HG03442 (cell line): ENCODE data around the gene EPAS1.

Experiments
- ATAC-seq: cut with Tn5 transposase; IDR thresholded peaks from one replicate; pipeline ENCODE4 v1.9.1; 2021; ENCODE audit warnings: mild to moderate bottlenecking, moderate library complexity; ENCODE audit not compliant: unreplicated experiment

The EPAS1 gene

DNA sequence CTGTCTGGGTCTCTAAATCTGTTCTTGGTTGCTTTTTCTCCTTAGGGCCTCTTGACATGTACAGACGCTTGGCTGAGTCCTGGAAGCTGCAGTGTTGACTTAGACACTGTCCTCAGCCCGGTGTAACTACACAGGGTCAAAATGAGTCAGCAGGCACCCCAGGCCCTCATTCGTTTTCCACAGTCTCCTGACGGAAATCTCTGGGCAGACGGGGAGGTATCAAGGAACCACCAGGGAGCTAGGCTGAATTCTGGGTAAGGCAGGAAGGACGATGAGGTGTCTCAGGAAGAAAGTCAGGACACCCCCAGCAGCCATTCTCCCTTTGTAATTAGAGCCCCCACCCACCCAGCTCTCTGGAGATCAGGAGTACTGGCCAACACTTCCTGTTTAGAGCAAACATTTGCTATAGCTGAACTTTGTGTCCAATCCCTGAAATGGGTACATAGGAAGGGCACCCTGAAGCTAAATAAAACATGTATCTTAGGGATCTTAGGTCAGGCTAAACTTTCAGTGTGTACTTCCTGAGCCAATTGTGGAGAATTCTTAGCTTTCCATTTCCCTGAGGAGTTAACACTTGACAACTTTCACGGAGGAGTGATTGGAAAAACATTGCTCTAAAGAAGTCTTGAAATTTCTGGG, 23.9 kb upstream of the EPAS1 start:
- no peak for ATAC-seq

DNA sequence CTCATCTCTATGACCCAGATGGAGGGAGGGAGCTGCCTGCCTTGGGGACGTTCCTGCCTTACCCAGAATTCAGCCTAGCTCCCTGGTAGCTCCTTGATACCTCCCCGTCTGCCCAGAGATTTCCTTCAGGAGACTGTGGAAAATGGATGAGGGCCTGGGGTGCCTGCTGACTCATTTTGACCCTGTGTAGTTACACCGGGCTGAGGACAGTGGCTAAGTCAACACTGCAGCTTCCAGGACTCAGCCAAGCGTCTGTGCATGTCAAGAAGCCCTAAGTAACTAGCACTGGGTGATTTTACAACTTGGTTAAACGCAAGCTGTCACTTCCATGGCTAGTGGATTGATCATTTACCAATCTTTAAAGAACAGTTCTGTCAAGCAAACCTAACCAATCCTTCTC, 23.3 kb upstream of the EPAS1 start:
- no peak for ATAC-seq

DNA sequence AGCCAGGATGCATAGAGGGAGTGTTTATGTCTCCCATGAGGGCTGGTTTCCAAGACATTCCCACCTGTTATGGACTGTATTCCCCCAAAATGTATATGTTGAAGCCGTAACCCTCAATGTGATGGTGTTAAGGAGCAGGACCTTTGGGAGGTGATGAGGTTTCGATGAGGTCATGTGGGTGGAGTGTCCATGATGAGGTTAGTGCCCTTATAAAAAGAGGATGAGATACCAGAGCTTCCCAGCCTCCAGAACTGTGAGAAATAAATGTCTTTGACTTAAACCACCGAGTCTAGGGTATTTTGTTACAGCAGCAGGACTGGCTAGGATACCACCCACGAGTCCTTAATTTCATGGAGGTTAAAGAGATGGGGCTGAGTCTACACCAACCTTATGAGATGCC, 22.6 kb upstream of the EPAS1 start:
- ATAC-seq: no peak

DNA sequence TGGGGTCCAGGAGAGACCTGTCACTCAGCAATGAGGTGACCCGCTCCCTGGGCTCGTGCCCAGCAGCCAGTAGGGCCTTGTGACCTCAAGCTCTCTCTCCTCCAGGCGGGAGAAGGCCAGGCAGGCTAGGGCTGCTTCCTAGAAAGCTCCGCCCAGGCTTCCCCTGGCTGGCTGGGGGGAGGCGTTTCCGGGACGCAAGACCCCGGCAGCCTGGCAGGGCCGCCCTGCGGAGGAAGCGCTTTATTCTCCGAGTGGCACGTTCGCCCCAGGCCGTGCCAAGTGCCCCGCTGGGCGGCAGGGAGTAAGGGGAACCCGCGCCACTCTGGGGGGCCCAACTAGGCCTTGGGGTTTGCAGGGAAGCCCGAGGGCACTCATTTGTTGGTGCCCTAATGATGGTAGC, 21.2 kb upstream of the EPAS1 start:
- no peak for ATAC-seq

DNA sequence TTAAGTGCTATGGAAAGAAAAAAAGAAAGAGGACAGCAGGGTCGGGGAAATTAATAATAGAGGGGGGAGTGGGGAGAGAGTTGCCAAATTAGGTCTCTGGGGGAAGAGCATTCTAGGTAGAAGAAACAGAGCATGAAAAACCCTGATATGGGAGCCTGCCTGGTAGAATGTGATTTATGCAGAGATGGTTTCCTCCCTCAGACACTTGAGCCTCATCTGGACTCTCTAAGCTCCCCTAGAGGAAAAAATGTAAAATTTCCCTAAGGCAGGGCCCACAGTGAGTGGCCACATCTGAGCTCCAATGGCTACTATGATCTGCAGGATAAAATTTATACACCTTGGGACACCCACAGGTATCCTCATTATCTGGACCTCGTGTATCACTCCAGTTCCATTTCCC, 20.6 kb upstream of the EPAS1 start:
- no peak for ATAC-seq

DNA sequence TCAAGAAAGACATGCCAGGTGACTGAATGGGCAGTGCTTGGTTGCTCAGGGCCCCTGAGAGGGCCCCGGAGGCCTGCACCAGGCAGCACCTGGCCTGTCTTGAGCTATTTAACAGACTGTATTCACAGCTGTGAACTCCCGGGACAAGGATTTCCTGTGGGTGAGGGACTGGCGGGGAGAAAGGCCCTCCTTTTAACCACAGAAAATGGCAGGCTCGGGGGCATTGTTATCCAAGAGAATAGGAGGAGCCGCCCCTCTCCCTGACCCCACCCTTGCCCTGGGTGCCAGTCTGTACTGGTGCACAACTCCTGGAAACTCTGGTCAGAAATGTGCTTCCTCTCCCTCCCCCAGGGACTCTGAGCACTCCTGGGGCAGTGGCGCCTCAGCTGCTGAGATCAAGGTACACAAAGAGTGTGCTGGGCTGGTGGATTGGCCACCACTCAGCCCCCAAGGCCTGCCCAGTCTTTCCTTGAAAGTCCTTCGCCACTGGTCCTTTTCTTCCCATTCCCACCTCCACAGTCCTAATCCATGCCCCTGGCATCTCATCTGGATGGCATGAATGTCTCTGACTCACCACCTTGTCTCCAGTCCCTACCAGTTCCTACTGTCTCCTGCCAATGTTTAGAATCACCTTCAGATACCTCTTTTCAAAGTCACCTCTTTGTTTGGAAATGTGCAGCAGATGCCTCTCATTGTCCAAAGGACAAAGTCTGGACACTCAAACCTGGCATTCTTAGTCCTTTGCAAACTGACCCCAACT, 19.6 kb upstream of the EPAS1 start:
- ATAC-seq: no peak

DNA sequence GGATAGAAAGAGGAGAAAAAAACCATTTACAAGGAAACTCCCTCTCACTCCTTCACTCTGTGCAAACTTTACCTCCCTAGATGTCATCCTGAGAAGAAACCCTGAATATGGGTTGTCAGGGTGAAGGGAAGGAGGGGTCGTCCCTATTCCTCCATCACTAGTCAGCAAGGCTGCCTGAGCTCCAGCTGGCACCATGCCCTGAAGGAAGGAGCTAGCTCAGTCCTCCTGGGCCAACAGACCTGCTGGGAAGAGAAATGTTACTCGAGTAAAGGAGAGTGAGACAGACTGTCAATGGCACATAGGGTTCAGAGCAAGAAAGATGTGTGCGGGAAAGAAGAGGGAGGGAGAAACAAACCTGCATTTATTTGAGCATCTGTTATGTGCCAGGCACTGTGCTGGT, 18.3 kb upstream of the EPAS1 start:
- no peak for ATAC-seq

DNA sequence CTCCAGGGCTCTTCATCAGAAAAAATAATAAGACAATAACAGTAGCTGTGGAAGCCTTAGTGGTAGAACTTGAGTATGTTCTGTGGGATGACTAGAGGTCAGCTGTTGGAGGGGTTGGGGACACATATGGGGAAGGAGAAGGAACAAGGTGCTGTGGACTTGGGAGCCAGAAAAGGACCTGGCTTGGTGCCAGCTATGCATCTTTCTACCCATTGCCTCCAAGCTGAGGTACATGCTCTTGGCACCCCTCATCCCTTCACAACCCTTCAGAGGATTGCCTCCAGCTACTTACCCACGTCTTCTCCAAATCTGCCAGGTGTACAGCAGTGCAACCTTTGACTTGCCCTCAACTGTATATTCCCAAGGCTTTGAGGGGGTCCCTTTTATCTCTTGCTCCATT, 15.3 kb upstream of the EPAS1 start:
- no peak for ATAC-seq

DNA sequence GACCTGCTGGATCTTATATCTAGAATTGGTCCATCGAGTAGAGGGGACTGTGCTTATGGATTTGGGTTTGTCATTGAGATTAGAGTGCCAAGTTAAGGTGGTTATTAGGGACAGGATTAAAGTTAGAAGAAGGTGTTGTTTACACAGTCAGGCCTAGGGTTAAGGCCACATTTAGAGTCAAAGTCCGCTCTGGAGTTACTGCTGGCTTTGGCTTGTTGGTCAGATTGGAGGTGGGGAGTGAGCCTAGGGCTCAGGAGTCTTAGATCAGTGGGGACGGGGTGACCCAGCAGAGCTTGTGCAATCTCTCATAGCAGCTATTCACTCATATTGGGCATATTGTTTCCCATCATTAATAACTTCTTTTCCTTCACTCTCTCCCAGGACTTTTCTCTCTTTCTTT, 13.5 kb upstream of the EPAS1 start:
- no peak for ATAC-seq

DNA sequence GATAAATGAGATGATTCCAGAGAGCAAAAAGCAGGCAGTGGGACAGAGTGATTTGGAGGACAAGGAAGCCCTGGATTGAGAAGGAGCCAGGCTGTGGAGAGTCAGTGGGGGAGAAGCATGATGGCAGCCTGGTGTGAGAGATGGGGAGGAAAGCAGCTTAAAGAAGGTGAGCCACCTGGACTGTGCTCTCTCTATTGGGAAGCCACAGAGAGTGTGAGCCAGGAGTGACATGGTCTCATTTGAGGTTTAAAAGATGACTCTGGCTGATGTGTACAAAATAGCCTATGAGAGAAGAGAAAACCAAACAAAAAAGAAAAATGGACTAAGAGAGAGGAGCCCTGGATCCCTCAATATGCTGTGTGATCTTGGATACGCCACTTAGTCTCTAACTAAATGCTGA, 12.9 kb upstream of the EPAS1 start:
- no peak for ATAC-seq

DNA sequence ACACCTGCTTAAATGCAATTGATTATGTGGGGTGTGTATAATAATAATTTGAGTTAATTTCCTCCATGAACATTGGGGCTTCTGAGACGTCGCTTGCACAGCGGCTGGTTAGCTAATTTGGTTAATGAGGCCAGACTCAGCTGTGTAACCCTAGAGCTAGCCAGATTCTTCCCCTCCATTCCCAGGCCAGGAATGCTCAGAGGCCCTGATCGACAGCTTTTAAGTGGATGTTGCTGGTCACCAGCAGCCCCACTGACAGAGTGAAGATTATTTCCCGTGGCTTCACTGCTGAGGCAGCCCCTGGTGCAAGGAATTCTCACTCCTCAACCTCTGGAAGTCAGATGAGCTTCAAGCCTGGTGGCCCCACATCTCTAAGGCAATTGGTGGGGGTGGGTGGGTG, 12.4 kb upstream of the EPAS1 start:
- no peak for ATAC-seq

DNA sequence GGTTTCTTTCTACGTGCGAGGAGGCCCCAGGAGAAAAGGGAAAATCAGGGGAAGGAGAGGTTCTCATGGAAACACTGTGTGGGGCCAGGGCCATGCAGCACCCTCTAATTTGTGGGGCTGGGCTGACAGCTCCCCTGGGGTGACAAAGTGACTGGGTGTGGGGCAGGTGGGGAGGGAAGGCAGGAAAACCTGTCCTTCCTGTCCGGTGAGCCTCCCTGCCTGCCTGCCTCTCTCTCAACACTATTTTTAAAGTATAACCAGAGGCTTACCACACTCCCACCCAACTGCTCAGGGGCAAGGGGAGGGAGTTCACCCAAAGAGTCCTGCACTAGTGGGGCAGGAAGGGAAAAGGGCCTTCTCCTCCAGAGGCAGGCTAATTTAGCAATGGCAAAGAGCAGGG, 10.5 kb upstream of the EPAS1 start:
- no peak for ATAC-seq

DNA sequence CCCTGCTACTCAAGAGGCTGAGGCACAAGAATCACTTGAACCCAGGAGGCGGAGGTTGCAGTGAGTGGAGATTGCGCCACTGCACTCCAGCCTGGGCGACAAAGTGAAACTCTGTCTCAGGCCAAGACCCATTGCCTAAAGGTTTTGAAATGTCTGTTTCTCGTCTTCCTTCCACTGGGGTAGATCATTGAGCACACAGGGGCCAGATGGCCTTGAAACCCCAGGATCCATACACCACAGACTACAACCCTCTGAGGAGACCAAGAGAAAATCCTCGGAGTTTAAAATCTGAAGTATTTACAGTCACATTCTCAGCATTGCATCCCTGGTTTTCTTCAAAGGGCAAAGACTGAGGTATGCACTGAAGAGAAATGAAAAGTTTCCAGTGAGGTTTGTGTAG, 7.1 kb upstream of the EPAS1 start:
- no peak for ATAC-seq

DNA sequence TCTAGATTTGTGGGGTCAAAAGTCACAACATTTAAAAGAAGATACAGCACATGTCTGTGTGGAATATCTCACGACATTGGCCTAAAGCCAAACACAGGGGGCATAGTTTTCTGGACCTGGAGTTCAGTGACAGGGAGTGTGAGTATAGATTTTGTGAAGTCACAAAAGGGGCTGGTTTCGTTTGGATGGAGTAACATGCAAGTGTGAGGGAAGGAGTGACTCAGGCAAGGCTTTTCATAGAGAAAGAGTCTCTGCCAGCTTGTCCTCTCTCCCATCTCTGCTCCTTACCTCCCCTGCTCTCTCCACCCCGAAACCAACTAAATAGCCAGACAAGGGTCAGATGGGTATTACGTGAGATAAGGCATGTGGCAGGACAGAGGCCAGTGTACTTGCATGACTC, 3.7 kb upstream of the EPAS1 start:
- no peak for ATAC-seq

DNA sequence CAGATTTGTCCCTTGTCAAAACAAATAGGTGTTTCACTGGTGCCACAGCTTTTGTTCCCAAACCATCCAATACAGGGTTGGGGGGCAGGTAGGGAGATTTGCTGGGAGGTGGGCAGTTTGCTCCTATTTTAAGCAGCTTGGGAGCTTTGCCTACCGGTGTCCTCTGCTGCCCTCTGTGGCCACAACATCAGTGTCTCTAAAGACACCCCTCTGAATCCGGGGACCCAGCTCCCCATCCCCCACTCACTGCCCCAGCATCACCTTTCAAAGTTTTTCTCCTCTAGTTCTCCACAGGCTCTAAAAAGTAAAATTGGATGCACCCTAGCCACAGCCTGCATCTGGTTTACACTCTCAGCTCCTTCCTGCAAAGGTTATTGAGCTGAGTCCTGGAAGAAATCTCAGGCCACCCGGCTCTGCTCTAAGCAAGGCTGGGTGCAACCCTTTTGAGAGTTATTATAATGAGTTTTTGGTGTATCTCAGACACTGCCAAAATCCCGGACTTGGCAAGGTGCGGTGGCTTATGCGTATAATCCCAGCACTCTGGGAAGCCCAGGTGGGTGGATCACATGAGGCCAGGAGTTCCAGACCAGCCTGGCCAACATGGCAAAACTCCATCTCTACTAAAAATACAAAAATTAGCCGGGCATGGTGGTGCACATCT, 2.9 kb upstream of the EPAS1 start:
- no peak for ATAC-seq

DNA sequence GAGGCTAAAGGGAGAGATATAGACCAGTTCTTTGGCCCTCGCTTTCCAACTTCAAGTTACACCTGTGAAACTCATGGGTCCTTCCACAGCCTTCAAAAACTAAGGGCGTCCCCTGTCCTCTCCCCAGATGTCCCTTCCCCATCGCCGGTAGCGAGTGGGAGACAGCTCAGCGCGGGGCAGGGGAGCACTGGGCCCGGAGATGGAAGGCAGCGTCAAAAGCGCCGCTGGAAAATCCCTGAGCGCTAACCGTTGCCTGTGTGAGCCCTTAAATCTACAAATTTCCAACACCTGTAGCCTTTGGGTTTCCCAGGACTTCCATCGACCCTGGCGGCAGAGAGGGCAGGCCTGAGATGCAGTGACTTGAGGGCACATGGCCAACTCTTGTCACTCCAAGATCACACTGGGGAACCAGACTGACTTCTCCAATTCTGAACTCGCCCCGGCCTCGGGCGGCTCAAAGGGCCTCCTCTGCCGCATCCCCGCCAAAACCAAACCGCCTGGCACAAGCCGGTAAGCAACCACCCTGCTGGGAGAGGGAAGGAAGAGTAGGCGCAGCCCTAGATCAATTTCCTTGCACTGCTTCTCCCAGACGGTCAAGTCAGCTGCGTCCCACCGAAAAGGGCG, 879 bp upstream of the EPAS1 start:
- ATAC-seq: peak; percentile 4

DNA sequence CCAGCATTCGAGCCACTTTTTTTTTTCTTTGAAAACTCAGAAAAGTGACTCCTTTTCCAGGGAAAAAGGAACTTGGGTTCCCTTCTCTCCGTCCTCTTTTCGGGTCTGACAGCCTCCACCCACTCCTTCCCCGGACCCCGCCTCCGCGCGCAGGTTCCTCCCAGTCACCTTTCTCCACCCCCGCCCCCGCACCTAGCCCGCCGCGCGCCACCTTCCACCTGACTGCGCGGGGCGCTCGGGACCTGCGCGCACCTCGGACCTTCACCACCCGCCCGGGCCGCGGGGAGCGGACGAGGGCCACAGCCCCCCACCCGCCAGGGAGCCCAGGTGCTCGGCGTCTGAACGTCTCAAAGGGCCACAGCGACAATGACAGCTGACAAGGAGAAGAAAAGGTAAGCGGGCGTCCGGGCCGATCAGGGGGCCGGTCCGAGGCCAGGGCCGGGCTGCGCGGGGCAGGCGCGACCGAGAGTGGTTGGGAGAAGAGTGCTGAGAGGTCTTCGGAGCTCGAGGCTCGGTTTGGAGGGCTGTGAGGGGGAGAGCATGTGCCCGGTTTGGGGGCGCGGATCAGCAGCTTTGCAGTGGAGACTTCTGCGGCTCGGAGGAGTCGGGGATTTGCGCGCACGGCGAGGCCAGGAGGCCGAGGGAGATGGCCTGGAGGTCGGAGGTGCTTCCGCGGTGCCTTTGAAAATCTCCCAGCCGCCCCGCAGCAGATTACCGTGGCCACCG, 502 bp downstream of the EPAS1 start:
- ATAC-seq: peak; percentile 18

DNA sequence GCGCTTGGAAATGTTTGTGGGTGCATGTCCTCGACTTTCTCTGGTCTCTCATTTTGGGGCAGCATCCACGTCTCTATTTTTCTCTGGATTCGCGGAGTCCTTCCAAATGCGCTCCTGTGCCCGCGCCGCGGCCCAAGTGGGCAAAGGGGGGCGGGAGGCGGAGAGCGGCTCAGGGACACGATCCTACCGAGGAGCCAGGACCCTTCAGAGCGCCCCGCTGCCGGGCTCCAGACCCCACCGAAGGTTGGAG, 990 bp downstream of the EPAS1 start:
- no peak for ATAC-seq

DNA sequence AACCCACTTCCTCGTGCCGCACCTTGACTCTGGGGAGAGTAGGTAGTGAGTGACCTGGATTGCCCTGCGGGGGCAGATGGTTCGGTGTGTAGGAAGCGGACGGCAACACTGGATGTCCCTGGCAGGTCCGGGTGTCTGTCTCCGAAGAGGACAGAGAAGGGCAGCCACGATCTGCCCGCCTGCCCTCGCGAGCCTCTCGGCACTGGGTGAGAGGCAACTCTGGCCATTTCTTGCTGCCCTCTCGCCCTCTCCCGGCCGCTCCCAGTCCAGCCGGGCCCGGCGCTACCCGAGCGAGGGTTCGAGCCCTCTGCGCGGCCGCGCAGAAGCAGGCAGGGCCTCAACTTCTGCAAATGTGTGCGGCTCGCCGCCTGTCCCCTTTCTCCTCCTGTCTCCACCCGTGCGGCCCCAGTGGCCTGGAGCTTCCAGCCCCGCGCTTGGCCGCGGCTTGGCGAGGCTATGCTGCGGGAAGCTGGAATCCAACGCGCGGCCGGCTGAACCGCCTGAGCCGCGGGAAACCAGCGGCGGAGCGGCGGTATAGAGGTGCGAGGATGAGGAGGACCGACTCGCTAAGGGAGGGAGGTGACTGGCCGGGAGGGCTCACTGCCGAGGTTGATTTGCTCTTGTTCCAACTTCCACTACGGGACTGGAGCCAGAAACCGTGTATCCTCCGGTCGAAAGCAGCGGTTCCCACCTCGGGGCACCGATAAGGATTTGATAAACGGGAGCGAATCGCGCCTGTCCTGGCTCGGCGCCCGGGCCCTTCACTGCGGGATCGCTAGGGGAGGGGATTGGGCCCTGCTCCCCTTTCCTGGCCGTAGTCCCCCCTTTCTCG, 1.5 kb downstream of the EPAS1 start:
- ATAC-seq: no peak

DNA sequence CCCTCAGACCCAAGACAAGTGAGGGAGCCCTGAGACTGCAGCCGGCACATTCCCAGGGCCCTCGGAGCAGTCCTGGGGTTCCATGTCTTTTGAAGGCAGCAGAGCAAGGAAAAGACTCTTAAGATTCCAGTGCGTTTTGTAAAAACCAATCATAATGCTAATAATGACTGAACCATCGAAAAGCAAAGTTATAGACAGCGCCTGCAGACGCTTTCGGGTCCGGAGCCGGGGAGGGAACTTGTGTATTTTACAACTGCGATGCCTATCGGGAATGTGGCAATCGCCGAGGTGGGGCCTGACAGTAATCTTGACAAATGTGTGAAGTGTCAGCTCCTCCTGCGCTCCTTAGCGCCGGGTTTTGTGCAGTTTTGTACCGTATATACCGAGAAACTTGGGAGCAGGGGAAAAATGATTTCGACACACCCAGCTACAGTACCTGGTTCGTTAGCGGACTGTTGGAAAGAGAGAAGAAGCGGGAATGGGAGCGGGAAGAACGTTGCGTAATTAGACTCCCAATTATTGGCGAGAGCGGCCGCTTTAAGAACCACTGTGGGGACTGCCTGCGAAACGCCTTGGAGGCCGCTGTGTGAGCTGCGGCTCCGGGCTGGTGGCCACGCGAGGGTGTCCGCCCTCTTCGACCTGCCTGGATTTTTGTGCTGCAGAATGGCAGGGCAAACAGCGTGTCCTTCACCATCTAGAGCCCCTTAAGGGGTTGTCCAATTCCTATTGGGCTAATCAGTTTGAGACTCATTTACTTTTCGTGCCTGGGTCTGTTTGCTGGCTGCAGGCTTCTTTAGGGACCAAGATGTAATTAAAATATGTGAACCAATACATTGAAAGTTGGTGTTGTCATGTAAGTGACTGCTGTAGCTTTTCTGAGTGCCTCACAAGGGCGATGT, 2.4 kb downstream of the EPAS1 start:
- ATAC-seq: no peak
